ENCODE results near the gene KIR3DL1. TPM values are rescaled to one million over a fixed set of nuclear protein-coding genes. Genes with fewer than 3 reads are reported as not detected.

The KIR3DL1 gene
- total RNA-seq, 1 experiment from 2014 or later: not detected

Other genes with a start within 250 kb of the KIR3DL1 start
- not detected in 2 replicates for gene LILRA2, start 242.7 kb upstream of the KIR3DL1 start, total RNA-seq (2014; rRNA removed; shearing (Covaris generic))
- not detected in 2 replicates for gene LILRA1, start 222.8 kb upstream of the KIR3DL1 start, total RNA-seq (2014; rRNA removed; shearing (Covaris generic))
- not detected in 2 replicates for gene LILRB1, start 186.0 kb upstream of the KIR3DL1 start, total RNA-seq (2014; rRNA removed; shearing (Covaris generic))
- not detected in 2 replicates for gene LILRB4, start 153.5 kb upstream of the KIR3DL1 start, total RNA-seq (2014; rRNA removed; shearing (Covaris generic))
- gene KIR3DL3, start 92.0 kb upstream of the KIR3DL1 start, total RNA-seq (2014; rRNA removed; shearing (Covaris generic)): not detected in 2 replicates
- not detected in 2 replicates for gene KIR2DL3, start 78.0 kb upstream of the KIR3DL1 start, total RNA-seq (2014; rRNA removed; shearing (Covaris generic))
- gene KIR2DL1, start 46.7 kb upstream of the KIR3DL1 start, total RNA-seq (2014; rRNA removed; shearing (Covaris generic)): not detected in 2 replicates
- gene KIR2DL4, start 12.9 kb upstream of the KIR3DL1 start, total RNA-seq (2014; rRNA removed; shearing (Covaris generic)): not detected in 2 replicates
- gene KIR2DS4, start 16.2 kb downstream of the KIR3DL1 start, total RNA-seq (2014; rRNA removed; shearing (Covaris generic)): not detected in 2 replicates
- gene KIR3DL2, start 34.0 kb downstream of the KIR3DL1 start, total RNA-seq (2014; rRNA removed; shearing (Covaris generic)): not detected in 2 replicates
- gene FCAR, start 57.8 kb downstream of the KIR3DL1 start, total RNA-seq (2014; rRNA removed; shearing (Covaris generic)): not detected in 2 replicates
- gene NCR1, start 89.7 kb downstream of the KIR3DL1 start, total RNA-seq (2014; rRNA removed; shearing (Covaris generic)): not detected in 2 replicates
- not detected in 2 replicates for gene NLRP7, start 131.1 kb downstream of the KIR3DL1 start, total RNA-seq (2014; rRNA removed; shearing (Covaris generic))
- not detected in 2 replicates for gene NLRP2, start 149.9 kb downstream of the KIR3DL1 start, total RNA-seq (2014; rRNA removed; shearing (Covaris generic))
- gene GP6, start 221.8 kb downstream of the KIR3DL1 start, total RNA-seq (2014; rRNA removed; shearing (Covaris generic)): not detected in 2 replicates
- 2.8 and 5.3 TPM in 2 replicates for gene RDH13, start 246.7 kb downstream of the KIR3DL1 start, total RNA-seq (2014; rRNA removed; shearing (Covaris generic))

Measured in M059J (cell line).